Measurements from ENCODE around the gene CCDC170. TPM values are rescaled to one million over a fixed set of nuclear protein-coding genes. Genes with fewer than 3 reads are reported as not detected.

Gene CCDC170
- total and polyA plus RNA-seq, 4 donors, result 2.4 to 24.1 (median 13.2) TPM

GRCh38 chr6:151633526-151634335, 139.9 kb downstream of the CCDC170 start:
- H3K4me1 ChIP-seq (ENCODE audit: control insufficient read depth in 5 of 5, insufficient read depth in 5 of 5, low read length in 5 of 5), result no peaks in the 10 kb centered on the region
- H3K27ac ChIP-seq (ENCODE audit: low read depth in 1 of 2, low read length in 1 of 2), result no peak overlapping the region
- WGBS, 2 donors, result 72 to 85% methylated on average over 5 of the region's 5 CpGs
- no peak for ATAC-seq (ENCODE audit: insufficient read depth, low FRiP score)
- H3K36me3 ChIP-seq (ENCODE audit: control insufficient read depth in 4 of 4, insufficient read depth in 4 of 4, low read length in 4 of 4), result no peaks in the 10 kb centered on the region
- peaks cover 0 to 3% (median 0%) of the 10 kb centered on the region in 4 donors for H3K9me3 ChIP-seq (ENCODE audit: control insufficient read depth in 4 of 4, insufficient read depth in 3 of 4, low read length in 3 of 4)
- no peak overlapping the region for H3K9ac ChIP-seq (ENCODE audit: insufficient read depth in 1 of 2, low read length in 2 of 2)
- TF ChIP-seq CTCF (IDR thresholded peaks at IDR 0.05; ENCODE audit: control extremely low read depth, extremely low read depth), result no peak
- DNase-seq, result no peak
- H3K4me3 ChIP-seq, result no peak overlapping the region
- H3K27me3 ChIP-seq (ENCODE audit: control insufficient read depth in 3 of 3, insufficient read depth in 3 of 3, low read length in 2 of 3), result no peaks in the 10 kb centered on the region

- Histone ChIP-seq H3K9ac (ENCODE audit: insufficient read depth in 1 of 2, low read length in 2 of 2) (no peak overlapping the region), H3K4me1 (ENCODE audit: control insufficient read depth in 5 of 5, insufficient read depth in 5 of 5, low read length in 5 of 5) (no peaks in the 10 kb centered on the region), H3K4me3 (no peak overlapping the region), H3K27me3 (ENCODE audit: control insufficient read depth in 3 of 3, insufficient read depth in 3 of 3, low read length in 2 of 3) (no peaks in the 10 kb centered on the region), H3K27ac (ENCODE audit: low read depth in 1 of 2, low read length in 1 of 2) (no peak overlapping the region), H3K9me3 (ENCODE audit: control insufficient read depth in 4 of 4, insufficient read depth in 3 of 4, low read length in 3 of 4) (peaks cover 0 to 3% (median 0%) of the 10 kb centered on the region in 4 donors), H3K36me3 (ENCODE audit: control insufficient read depth in 4 of 4, insufficient read depth in 4 of 4, low read length in 4 of 4) (no peaks in the 10 kb centered on the region)
- no peak for TF ChIP-seq CTCF (IDR thresholded peaks at IDR 0.05; ENCODE audit: control extremely low read depth, extremely low read depth)
- DNase-seq, result no peak
- WGBS, 2 donors, result 79 to 93% methylated on average over 3 of the region's 3 CpGs
- no peak for ATAC-seq (ENCODE audit: insufficient read depth, low FRiP score)
Measured at GRCh38 chr6:151634336-151634720, 140.5 kb downstream of the CCDC170 start.

- Histone ChIP-seq H3K9me3 (ENCODE audit: control insufficient read depth in 4 of 4, insufficient read depth in 3 of 4, low read length in 3 of 4) (peaks cover 0 to 3% (median 0%) of the 10 kb centered on the region in 4 donors), H3K36me3 (ENCODE audit: control insufficient read depth in 4 of 4, insufficient read depth in 4 of 4, low read length in 4 of 4) (no peaks in the 10 kb centered on the region), H3K4me3 (no peak overlapping the region), H3K27me3 (ENCODE audit: control insufficient read depth in 3 of 3, insufficient read depth in 3 of 3, low read length in 2 of 3) (no peaks in the 10 kb centered on the region), H3K4me1 (ENCODE audit: control insufficient read depth in 5 of 5, insufficient read depth in 5 of 5, low read length in 5 of 5) (no peaks in the 10 kb centered on the region), H3K27ac (ENCODE audit: low read depth in 1 of 2, low read length in 1 of 2) (no peak overlapping the region), H3K9ac (ENCODE audit: insufficient read depth in 1 of 2, low read length in 2 of 2) (no peak overlapping the region)
- no peak for DNase-seq
- no peak for TF ChIP-seq CTCF (IDR thresholded peaks at IDR 0.05; ENCODE audit: control extremely low read depth, extremely low read depth)
- 85 to 89% methylated on average over 3 of the region's 3 CpGs for WGBS, 2 donors
- ATAC-seq (ENCODE audit: insufficient read depth, low FRiP score), result no peak
Measured at GRCh38 chr6:151635741-151636140, 141.9 kb downstream of the CCDC170 start.

Data from lung (tissue), 12 donors.